ENCODE results near the gene CFAP210.

The CFAP210 gene

GRCh38 chr2:169647496-169647895 is 46.7 kb downstream of the CFAP210 start:
- no peak for TF ChIP-seq CTCF (IDR thresholded peaks at IDR 0.05; ENCODE audit: borderline replicate concordance, insufficient read depth, low read depth, low read length)
- H3K4me3 ChIP-seq (ENCODE audit: low read depth, low read length): no peak overlapping the region

- no peak overlapping the region for H3K4me3 ChIP-seq (ENCODE audit: low read depth, low read length)
- TF ChIP-seq CTCF (IDR thresholded peaks at IDR 0.05; ENCODE audit: borderline replicate concordance, insufficient read depth, low read depth, low read length): no peak
These were observed 50.0 kb downstream of the CFAP210 start for GRCh38 chr2:169644173-169644572.

DNA sequence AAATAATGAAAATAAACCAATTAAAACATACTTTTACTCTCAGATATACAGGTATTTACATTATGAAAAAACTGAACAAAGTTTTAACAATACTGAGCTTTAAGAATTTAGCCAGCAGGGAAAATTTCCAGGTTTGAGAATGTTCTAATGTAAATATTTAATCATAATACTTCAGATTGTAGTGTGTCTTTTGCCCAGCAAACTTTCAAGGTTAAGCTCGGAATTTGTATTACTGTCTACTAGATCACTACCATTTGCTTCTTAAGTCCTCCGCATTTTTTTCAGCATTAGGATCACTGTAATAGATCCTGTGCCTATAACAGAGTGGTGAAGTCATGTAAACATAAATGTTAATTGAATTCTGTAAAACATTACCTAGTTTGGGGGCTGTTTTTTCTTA is 52.7 kb downstream of the CFAP210 start:
- no peak for TF ChIP-seq CTCF (IDR thresholded peaks at IDR 0.05; ENCODE audit: borderline replicate concordance, insufficient read depth, low read depth, low read length)

DNA sequence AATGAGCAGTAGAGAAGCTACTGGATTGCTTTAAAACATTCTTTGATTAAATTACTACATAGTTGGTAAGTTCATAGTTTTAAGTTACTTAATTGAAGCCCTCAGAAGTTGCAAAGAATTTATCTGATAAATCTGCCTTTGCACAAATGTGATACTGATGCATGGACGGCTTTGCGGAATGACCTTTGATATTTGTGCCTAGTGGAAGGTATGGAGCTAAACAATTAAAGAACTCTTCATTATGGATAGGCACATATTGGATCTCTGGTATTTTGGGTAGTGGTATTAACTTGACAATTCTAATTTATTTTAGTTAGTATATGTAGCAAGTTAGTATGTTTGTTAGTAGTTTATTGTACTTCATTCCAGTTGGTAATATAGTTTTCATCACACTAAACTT is 54.1 kb downstream of the CFAP210 start:
- no peak overlapping the region for H3K4me3 ChIP-seq (ENCODE audit: low read depth, low read length)
- no peak for TF ChIP-seq CTCF (IDR thresholded peaks at IDR 0.05; ENCODE audit: borderline replicate concordance, insufficient read depth, low read depth, low read length)

More for the DNA sequence above, 52.7 kb downstream of the CFAP210 start:
- no peak overlapping the region for H3K4me3 ChIP-seq (ENCODE audit: low read depth, low read length)

DNA sequence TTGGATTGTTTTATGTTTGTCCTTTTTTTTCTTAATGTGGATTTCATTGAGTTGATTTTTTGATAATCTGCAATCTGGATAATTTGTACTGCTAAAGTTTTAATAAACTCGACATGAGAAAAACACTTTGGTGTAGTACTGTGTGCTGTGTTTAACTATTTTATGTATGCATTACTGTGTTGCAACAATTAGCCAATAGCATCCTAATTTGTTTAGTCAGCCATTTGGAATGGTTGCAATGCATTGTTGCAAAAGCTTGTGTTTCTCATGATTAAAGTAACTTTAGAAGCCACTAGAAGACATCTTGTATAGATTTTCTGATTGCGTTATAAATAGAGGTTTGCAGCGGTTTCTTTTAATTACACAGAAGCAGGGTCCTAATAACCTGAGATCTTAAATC is 56.6 kb downstream of the CFAP210 start:
- H3K4me3 ChIP-seq (ENCODE audit: low read depth, low read length): no peak overlapping the region
- TF ChIP-seq CTCF (IDR thresholded peaks at IDR 0.05; ENCODE audit: borderline replicate concordance, insufficient read depth, low read depth, low read length): no peak

GRCh38 chr2:169636440-169637097 is 57.6 kb downstream of the CFAP210 start:
- H3K4me3 ChIP-seq (ENCODE audit: low read depth, low read length): no peak overlapping the region
- no peak for TF ChIP-seq CTCF (IDR thresholded peaks at IDR 0.05; ENCODE audit: borderline replicate concordance, insufficient read depth, low read depth, low read length)

DNA sequence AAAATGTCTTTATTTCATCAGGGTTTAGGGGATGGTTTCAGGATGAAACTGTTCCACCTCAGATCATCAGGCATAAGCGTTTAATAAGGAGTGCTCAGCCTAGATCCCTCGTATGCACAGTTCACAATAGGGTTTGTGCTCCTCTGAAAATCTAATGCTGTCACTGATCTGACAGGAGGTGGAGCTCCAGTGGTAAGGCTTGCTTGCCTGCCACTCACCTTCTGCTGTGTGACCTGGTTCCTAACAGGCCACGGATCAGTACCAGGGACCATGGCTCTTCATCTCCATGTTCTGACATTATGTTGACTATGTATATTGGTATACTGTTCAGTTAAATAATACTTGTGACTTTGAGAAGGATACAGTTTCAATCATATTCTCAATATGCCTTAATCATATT is 68.4 kb downstream of the CFAP210 start:
- TF ChIP-seq CTCF (IDR thresholded peaks at IDR 0.05; ENCODE audit: borderline replicate concordance, insufficient read depth, low read depth, low read length): no peak
- H3K4me3 ChIP-seq (ENCODE audit: low read depth, low read length): no peak overlapping the region
